Measurements from ENCODE around the gene CARD19.
A peak's percentile ranks its signal among the peaks of the same experiment; 100 is the strongest.
"Not testable (repeated sequence)": the region's sequence is repeated elsewhere in the genome, so short reads cannot be mapped to it uniquely, and the experiment has no call there.

CARD19 gene

GRCh38 chr9:93134740-93135444 lies 38.9 kb downstream of the CARD19 start:
- DNase-seq: no peak

- DNase-seq: peak in 1 of 2 experiments; percentile 77
These were observed 40.0 kb downstream of the CARD19 start for GRCh38 chr9:93136011-93136440.

- DNase-seq: no peak
These were observed 41.3 kb downstream of the CARD19 start for GRCh38 chr9:93137362-93137761.

- DNase-seq: no peak
These were observed 42.3 kb downstream of the CARD19 start for GRCh38 chr9:93138171-93138764.

- DNase-seq: no peak
These were observed 43.6 kb downstream of the CARD19 start for GRCh38 chr9:93139365-93140182.

- no peak for DNase-seq
These were observed 45.9 kb downstream of the CARD19 start for GRCh38 chr9:93141771-93142483.

- DNase-seq: peak in 1 of 2 experiments; percentile 52
These were observed 48.0 kb downstream of the CARD19 start for GRCh38 chr9:93143830-93144530.

GRCh38 chr9:93146696-93147095 lies 50.7 kb downstream of the CARD19 start:
- DNase-seq: not testable (repeated sequence)

- DNase-seq: no peak
These were observed 51.6 kb downstream of the CARD19 start for GRCh38 chr9:93147632-93148031.

GRCh38 chr9:93148721-93149120 lies 52.7 kb downstream of the CARD19 start:
- DNase-seq: no peak

- DNase-seq: no peak
These were observed 53.3 kb downstream of the CARD19 start for GRCh38 chr9:93149361-93149760.

- DNase-seq: no peak
These were observed 55.2 kb downstream of the CARD19 start for GRCh38 chr9:93151097-93151784.

- no peak for DNase-seq
These were observed 58.4 kb downstream of the CARD19 start for GRCh38 chr9:93154293-93154903.

GRCh38 chr9:93155716-93156474 lies 59.9 kb downstream of the CARD19 start:
- DNase-seq: peak; percentile 93 to 97

- DNase-seq: no peak
These were observed 60.5 kb downstream of the CARD19 start for GRCh38 chr9:93156475-93157008.

GRCh38 chr9:93159601-93160471 lies 63.8 kb downstream of the CARD19 start:
- peak in 1 of 2 experiments; percentile 65 for DNase-seq

GRCh38 chr9:93161786-93162562 lies 66.0 kb downstream of the CARD19 start:
- peak in 1 of 2 experiments; percentile 35 for DNase-seq
